ENCODE data around the gene MAPK10. TPM values are rescaled to one million over a fixed set of nuclear protein-coding genes. Genes with fewer than 3 reads are reported as not detected.
A peak's percentile ranks its signal among the peaks of the same experiment; 100 is the strongest.

MAPK10 gene
- total and polyA plus RNA-seq, 2 experiments from 2014 or later = 3.6 to 8.1 TPM

DNA sequence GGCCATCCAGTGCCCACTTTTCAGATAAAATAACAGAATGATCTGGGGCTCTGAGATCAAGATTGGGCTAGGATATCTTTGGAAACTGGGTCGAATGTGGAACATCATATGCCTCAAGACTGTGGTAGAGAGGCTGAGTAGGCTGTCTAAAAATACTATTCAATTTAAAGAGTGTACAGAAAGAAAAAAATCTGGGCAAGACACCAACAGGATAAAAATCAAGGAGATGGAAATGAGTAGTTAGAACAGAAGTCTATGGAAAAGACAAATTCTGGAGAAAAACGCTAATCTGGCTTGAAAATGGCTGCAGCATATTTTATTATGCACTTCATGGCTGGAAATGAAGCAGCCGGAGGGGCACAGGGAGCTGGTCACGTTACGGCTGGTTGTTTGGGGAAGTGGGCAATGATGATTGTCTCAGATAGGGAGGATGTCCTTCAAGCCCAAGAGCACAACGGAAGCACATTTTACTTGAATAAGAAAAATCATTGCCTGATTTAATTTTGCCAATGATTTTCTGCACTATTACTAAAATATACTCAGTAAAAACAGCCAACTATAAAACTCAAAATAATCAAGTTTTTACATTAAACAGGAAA, 27.1 kb upstream of the MAPK10 start:
- no peak overlapping the region for H3K4me3 ChIP-seq
- TF ChIP-seq ZNF114 (CRISPR knock-in tag; IDR thresholded peaks at IDR 0.05) (no peak), STAT1 (IDR thresholded peaks at IDR 0.05; ENCODE audit: unreplicated experiment) (no peak), EZH2phosphoT487 (IDR thresholded peaks at IDR 0.05; ENCODE audit: unreplicated experiment) (no peak), ZNF331 (CRISPR knock-in tag; IDR thresholded peaks at IDR 0.05; ENCODE audit: low read depth) (no peak), NANOG (IDR thresholded peaks at IDR 0.05; ENCODE audit: borderline replicate concordance) (no peak), EZH2 (IDR thresholded peaks at IDR 0.05; ENCODE audit: low read depth, unreplicated experiment) (no peak), POLR2AphosphoS5 (IDR thresholded peaks at IDR 0.05; ENCODE audit: low read depth) (no peak), JUNB (IDR thresholded peaks at IDR 0.05; ENCODE audit: unreplicated experiment) (no peak), CREB1 (CRISPR knock-in tag; IDR thresholded peaks at IDR 0.05; ENCODE audit: low read depth) (no peak)
- TF ChIP-seq, protein P1, sequence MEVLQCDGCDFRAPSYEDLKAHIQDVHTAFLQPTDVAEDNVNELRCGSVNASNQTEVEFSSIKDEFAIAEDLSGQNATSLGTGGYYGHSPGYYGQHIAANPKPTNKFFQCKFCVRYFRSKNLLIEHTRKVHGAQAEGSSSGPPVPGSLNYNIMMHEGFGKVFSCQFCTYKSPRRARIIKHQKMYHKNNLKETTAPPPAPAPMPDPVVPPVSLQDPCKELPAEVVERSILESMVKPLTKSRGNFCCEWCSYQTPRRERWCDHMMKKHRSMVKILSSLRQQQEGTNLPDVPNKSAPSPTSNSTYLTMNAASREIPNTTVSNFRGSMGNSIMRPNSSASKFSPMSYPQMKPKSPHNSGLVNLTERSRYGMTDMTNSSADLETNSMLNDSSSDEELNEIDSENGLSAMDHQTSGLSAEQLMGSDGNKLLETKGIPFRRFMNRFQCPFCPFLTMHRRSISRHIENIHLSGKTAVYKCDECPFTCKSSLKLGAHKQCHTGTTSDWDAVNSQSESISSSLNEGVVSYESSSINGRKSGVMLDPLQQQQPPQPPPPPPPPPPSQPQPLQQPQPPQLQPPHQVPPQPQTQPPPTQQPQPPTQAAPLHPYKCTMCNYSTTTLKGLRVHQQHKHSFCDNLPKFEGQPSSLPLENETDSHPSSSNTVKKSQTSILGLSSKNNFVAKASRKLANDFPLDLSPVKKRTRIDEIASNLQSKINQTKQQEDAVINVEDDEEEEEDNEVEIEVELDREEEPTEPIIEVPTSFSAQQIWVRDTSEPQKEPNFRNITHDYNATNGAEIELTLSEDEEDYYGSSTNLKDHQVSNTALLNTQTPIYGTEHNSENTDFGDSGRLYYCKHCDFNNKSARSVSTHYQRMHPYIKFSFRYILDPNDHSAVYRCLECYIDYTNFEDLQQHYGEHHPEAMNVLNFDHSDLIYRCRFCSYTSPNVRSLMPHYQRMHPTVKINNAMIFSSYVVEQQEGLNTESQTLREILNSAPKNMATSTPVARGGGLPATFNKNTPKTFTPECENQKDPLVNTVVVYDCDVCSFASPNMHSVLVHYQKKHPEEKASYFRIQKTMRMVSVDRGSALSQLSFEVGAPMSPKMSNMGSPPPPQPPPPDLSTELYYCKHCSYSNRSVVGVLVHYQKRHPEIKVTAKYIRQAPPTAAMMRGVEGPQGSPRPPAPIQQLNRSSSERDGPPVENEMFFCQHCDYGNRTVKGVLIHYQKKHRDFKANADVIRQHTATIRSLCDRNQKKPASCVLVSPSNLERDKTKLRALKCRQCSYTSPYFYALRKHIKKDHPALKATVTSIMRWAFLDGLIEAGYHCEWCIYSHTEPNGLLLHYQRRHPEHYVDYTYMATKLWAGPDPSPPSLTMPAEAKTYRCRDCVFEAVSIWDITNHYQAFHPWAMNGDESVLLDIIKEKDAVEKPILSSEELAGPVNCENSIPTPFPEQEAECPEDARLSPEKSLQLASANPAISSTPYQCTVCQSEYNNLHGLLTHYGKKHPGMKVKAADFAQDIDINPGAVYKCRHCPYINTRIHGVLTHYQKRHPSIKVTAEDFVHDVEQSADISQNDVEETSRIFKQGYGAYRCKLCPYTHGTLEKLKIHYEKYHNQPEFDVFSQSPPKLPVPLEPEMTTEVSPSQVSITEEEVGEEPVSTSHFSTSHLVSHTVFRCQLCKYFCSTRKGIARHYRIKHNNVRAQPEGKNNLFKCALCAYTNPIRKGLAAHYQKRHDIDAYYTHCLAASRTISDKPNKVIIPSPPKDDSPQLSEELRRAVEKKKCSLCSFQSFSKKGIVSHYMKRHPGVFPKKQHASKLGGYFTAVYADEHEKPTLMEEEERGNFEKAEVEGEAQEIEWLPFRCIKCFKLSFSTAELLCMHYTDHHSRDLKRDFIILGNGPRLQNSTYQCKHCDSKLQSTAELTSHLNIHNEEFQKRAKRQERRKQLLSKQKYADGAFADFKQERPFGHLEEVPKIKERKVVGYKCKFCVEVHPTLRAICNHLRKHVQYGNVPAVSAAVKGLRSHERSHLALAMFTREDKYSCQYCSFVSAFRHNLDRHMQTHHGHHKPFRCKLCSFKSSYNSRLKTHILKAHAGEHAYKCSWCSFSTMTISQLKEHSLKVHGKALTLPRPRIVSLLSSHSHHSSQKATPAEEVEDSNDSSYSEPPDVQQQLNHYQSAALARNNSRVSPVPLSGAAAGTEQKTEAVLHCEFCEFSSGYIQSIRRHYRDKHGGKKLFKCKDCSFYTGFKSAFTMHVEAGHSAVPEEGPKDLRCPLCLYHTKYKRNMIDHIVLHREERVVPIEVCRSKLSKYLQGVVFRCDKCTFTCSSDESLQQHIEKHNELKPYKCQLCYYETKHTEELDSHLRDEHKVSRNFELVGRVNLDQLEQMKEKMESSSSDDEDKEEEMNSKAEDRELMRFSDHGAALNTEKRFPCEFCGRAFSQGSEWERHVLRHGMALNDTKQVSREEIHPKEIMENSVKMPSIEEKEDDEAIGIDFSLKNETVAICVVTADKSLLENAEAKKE (CRISPR knock-in tag; IDR thresholded peaks at IDR 0.05) = no peak
- TF ChIP-seq, protein P2, sequence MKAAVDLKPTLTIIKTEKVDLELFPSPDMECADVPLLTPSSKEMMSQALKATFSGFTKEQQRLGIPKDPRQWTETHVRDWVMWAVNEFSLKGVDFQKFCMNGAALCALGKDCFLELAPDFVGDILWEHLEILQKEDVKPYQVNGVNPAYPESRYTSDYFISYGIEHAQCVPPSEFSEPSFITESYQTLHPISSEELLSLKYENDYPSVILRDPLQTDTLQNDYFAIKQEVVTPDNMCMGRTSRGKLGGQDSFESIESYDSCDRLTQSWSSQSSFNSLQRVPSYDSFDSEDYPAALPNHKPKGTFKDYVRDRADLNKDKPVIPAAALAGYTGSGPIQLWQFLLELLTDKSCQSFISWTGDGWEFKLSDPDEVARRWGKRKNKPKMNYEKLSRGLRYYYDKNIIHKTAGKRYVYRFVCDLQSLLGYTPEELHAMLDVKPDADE (IDR thresholded peaks at IDR 0.05) = no peak
- TF ChIP-seq, protein P3, sequence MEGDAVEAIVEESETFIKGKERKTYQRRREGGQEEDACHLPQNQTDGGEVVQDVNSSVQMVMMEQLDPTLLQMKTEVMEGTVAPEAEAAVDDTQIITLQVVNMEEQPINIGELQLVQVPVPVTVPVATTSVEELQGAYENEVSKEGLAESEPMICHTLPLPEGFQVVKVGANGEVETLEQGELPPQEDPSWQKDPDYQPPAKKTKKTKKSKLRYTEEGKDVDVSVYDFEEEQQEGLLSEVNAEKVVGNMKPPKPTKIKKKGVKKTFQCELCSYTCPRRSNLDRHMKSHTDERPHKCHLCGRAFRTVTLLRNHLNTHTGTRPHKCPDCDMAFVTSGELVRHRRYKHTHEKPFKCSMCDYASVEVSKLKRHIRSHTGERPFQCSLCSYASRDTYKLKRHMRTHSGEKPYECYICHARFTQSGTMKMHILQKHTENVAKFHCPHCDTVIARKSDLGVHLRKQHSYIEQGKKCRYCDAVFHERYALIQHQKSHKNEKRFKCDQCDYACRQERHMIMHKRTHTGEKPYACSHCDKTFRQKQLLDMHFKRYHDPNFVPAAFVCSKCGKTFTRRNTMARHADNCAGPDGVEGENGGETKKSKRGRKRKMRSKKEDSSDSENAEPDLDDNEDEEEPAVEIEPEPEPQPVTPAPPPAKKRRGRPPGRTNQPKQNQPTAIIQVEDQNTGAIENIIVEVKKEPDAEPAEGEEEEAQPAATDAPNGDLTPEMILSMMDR (conservative IDR thresholded peaks at IDR 0.05; ENCODE audit: low read depth in 2 of 2) = no peak
- TF ChIP-seq, protein P4, sequence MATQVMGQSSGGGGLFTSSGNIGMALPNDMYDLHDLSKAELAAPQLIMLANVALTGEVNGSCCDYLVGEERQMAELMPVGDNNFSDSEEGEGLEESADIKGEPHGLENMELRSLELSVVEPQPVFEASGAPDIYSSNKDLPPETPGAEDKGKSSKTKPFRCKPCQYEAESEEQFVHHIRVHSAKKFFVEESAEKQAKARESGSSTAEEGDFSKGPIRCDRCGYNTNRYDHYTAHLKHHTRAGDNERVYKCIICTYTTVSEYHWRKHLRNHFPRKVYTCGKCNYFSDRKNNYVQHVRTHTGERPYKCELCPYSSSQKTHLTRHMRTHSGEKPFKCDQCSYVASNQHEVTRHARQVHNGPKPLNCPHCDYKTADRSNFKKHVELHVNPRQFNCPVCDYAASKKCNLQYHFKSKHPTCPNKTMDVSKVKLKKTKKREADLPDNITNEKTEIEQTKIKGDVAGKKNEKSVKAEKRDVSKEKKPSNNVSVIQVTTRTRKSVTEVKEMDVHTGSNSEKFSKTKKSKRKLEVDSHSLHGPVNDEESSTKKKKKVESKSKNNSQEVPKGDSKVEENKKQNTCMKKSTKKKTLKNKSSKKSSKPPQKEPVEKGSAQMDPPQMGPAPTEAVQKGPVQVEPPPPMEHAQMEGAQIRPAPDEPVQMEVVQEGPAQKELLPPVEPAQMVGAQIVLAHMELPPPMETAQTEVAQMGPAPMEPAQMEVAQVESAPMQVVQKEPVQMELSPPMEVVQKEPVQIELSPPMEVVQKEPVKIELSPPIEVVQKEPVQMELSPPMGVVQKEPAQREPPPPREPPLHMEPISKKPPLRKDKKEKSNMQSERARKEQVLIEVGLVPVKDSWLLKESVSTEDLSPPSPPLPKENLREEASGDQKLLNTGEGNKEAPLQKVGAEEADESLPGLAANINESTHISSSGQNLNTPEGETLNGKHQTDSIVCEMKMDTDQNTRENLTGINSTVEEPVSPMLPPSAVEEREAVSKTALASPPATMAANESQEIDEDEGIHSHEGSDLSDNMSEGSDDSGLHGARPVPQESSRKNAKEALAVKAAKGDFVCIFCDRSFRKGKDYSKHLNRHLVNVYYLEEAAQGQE (IDR thresholded peaks at IDR 0.05; ENCODE audit: unreplicated experiment) = no peak
- peaks cover 12% of the 10 kb centered on the region for H3K4me1 ChIP-seq (ENCODE audit: insufficient read depth)
- no peaks in the 10 kb centered on the region for H3F3A ChIP-seq (replicated peaks; ENCODE audit: low read depth)
- Mint-ChIP-seq H3K4me1 (peaks cover 26% of the 10 kb centered on the region), H3K9me3 (no peaks in the 10 kb centered on the region), H3K27ac (peak overlapping the region; percentile 46; the same call in 1 of the 2 replicates), H3K27me3 (ENCODE audit: insufficient read depth, low read depth, poor library complexity) (no peaks in the 10 kb centered on the region), H3K36me3 (ENCODE audit: low read depth) (no peaks in the 10 kb centered on the region), H3K4me3 (no peak overlapping the region)
- peak overlapping the region; percentile 29; the same call in 1 of the 2 replicates for H2AFZ ChIP-seq
- no peaks in the 10 kb centered on the region for H3K79me2 ChIP-seq (replicated peaks; ENCODE audit: insufficient read depth)
- H4K20me1 ChIP-seq (replicated peaks; ENCODE audit: insufficient read depth) = no peaks in the 10 kb centered on the region
- ATAC-seq = no peak
- no peaks in the 10 kb centered on the region for H3K36me3 ChIP-seq (ENCODE audit: insufficient read depth)
- H3K27me3 ChIP-seq (ENCODE audit: insufficient read depth) = no peaks in the 10 kb centered on the region
- 0 out of 2 replicates have a peak overlapping the region, but pooled peaks have one; percentile 11 for H3K4me2 ChIP-seq
- DNase-seq (ENCODE audit: low spot score) = no peak
- H3K27ac ChIP-seq (ENCODE audit: low read depth) = no peak overlapping the region
- 0 out of 2 replicates have a peak, but pooled peaks cover 3% of the 10 kb centered on the region for H3K9me2 ChIP-seq (ENCODE audit: insufficient read depth)

Data from GM23338 (cell line).